Bladder microvascular endothelial cell (primary cell): ENCODE results near the gene CCDC34. TPM values are rescaled to one million over a fixed set of nuclear protein-coding genes. Genes with fewer than 3 reads are reported as not detected.

ENCODE experiments used
- total RNA-seq: library from RNA; depleted of rRNA; stranded (reverse); fragments of >200 nt; gene quantifications from 2 replicates; pipeline ENCODE4 v1.2.3, GENCODE V29; 2014

Gene CCDC34
- total RNA-seq = 2.8 and 4.9 TPM in 2 replicates

GRCh38 chr11:27362749-27363575, at the start of gene CCDC34:
Gene CCDC34, minus strand, starts transcription at chr11:27363215. Its CDS starts 21 bp downstream, at chr11:27363194.

Other genes starting within 250 kb of the CCDC34 start
- gene LGR4, start 109.6 kb upstream of the CCDC34 start, total RNA-seq = 0.49 and 6.0 TPM in 2 replicates
- gene LIN7C, start 143.6 kb upstream of the CCDC34 start, total RNA-seq = 28.7 and 33.3 TPM in 2 replicates